Stimulated activated effector memory CD8-positive, alpha-beta T cell treated with anti-CD3 and anti-CD28 coated beads, Interleukin-12 subunit alpha, Interleukin-12 subunit beta, amount 100 ng/mL, for 72 hours (primary cell): ENCODE measurements around the gene SOCS1.
A peak's percentile ranks its signal among the peaks of the same experiment; 100 is the strongest.

ENCODE experiments used
- ATAC-seq: fragments of 150-1000 bp; cut with Tn5 transposase; 2 replicates; pipeline ENCODE4 v1.10.0; 2021
- DNase-seq, 2 donors: peaks; one replicate each; pipeline ENCODE4 v3.0.0; 2021 to 2022; ENCODE audit warnings: low spot score in 2 of 2
- H3K27ac Mint-ChIP-seq: one replicate; pipeline ENCODE4 v1.8.0; 2022; ENCODE audit warnings: mild to moderate bottlenecking, mixed read lengths
- H3K36me3 Mint-ChIP-seq: one replicate; pipeline ENCODE4 v1.8.0; 2022; ENCODE audit warnings: mild to moderate bottlenecking, mixed read lengths
- H3K4me1 Mint-ChIP-seq: one replicate; pipeline ENCODE4 v1.8.0; 2022; ENCODE audit warnings: mixed read lengths
- H3K4me3 Mint-ChIP-seq: one replicate; pipeline ENCODE4 v1.8.0; 2022; ENCODE audit warnings: mild to moderate bottlenecking, mixed read lengths
- H3K9me3 Mint-ChIP-seq: one replicate; pipeline ENCODE4 v1.8.0; 2022; ENCODE audit warnings: mixed read lengths

The SOCS1 gene

DNA sequence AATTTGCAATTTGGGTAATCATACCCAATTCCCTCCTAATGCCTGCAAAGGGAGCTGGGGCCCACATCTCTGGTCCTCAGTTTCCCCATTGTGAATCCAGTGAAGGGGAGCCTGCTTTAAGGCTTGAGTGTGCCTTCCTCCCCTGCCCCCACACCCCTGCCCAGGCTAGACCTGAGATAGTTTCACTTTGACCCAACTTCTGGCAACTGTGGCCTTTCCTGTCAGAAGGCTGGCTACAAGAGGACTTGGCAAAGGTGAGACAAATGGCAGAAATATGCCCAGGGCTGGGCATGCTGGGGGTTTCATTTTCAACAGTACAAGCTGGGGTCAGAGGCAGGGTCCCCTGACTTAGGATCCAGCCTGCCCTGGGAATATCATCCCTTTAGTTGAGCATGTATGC is 10.0 kb downstream of the SOCS1 start:
- H3K36me3 Mint-ChIP-seq, result peaks cover 43% of the 10 kb centered on the region
- peaks cover 49% of the 10 kb centered on the region for H3K4me1 Mint-ChIP-seq
- peak overlapping the region; percentile 90 for H3K27ac Mint-ChIP-seq
- peak in 1 of 2 donors; percentile 79 for DNase-seq
- H3K4me3 Mint-ChIP-seq, result peak overlapping the region; percentile 50
- no peaks in the 10 kb centered on the region for H3K9me3 Mint-ChIP-seq
- peak; percentile 58 for ATAC-seq

DNA sequence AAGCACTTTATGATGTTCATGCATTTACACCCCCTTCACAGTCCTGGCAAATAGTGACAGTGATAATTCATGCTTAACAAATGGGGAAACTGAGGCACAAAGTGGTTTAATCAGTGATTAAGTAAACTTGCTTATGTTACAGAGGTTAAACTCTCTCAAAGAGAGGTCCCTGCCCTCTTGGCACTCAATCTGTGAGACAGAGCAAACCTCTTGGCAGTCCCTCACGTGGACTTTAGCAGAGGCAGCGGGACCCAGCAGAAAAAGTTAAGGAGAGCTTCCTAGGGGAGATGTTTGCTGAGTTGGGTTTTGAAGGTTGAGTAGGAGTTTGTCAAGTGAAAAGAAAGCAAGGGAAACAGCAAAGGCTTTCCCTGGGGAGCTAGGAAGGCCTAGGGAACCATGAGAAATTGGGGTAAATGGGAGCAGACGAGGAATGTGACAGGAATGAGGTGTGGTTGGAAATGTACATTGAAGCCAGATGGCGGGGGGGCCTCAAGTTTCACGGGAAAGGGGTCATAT is 10.7 kb downstream of the SOCS1 start:
- peaks cover 36% of the 10 kb centered on the region for H3K36me3 Mint-ChIP-seq
- H3K4me3 Mint-ChIP-seq, result no peak overlapping the region
- peaks cover 48% of the 10 kb centered on the region for H3K4me1 Mint-ChIP-seq
- DNase-seq (no peak), ATAC-seq (no peak)
- peak overlapping the region; percentile 55 for H3K27ac Mint-ChIP-seq
- no peaks in the 10 kb centered on the region for H3K9me3 Mint-ChIP-seq

DNA sequence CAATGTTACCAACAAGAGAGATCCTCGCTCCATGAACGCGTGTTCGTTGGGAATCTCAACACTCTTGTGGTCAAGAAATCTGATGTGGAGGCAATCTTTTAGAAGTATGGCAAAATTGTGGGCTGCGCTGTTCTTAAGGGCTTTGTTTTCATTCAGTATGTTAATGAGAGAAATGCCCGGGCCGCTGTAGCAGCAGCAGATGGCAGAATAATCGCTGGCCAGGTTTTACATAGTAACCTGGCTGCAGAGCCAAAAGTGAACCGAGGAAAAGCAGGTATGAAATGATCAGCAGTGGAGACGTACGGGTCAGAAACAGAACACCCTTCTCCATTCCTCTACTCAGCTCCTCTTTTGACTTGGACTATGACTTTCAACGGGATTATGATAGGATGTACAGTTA is 13.3 kb downstream of the SOCS1 start:
- no peaks in the 10 kb centered on the region for H3K9me3 Mint-ChIP-seq
- ATAC-seq (no peak), DNase-seq (no peak)
- H3K27ac Mint-ChIP-seq, result no peak overlapping the region
- H3K4me1 Mint-ChIP-seq, result peaks cover 51% of the 10 kb centered on the region
- no peak overlapping the region for H3K4me3 Mint-ChIP-seq
- peaks cover 12% of the 10 kb centered on the region for H3K36me3 Mint-ChIP-seq

DNA sequence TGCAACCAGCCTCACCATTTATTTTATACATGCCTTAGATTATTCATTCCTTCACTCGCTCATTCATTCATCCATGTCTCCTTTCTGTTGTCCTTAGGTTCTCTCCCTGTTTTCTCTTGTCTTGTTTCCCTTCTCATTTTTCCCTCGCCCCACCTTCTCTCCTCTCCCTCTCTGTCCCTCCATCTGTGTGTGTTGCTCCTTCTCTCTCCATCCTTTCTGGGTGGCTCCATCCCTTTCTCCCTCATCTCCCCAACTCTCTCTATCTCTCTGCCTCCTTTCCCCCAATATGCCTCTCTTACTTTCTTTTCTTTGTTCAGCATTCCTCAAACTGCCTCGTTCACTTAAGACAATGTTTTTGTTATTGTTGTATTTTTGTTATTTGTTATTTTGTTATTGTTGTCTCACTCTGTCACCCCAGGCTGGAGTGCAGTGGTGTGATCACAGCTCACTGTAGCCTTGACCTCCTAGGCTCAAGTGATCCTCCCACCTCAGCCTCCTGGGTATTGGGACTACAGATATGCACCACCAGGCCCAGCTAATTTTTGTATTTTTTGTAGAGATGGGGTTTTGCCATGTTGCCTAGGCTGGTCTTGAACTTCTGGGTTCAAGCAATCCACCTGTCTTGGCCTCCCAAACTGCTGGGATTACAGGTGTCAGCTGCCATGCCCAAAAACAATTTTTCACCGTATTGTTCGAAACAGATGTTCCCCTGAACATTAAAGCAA is 14.4 kb downstream of the SOCS1 start:
- no peak overlapping the region for H3K27ac Mint-ChIP-seq
- H3K4me3 Mint-ChIP-seq, result no peak overlapping the region
- no peaks in the 10 kb centered on the region for H3K9me3 Mint-ChIP-seq
- no peak for DNase-seq
- ATAC-seq, result no peak
- H3K4me1 Mint-ChIP-seq, result peaks cover 48% of the 10 kb centered on the region
- H3K36me3 Mint-ChIP-seq, result peaks cover 1% of the 10 kb centered on the region

DNA sequence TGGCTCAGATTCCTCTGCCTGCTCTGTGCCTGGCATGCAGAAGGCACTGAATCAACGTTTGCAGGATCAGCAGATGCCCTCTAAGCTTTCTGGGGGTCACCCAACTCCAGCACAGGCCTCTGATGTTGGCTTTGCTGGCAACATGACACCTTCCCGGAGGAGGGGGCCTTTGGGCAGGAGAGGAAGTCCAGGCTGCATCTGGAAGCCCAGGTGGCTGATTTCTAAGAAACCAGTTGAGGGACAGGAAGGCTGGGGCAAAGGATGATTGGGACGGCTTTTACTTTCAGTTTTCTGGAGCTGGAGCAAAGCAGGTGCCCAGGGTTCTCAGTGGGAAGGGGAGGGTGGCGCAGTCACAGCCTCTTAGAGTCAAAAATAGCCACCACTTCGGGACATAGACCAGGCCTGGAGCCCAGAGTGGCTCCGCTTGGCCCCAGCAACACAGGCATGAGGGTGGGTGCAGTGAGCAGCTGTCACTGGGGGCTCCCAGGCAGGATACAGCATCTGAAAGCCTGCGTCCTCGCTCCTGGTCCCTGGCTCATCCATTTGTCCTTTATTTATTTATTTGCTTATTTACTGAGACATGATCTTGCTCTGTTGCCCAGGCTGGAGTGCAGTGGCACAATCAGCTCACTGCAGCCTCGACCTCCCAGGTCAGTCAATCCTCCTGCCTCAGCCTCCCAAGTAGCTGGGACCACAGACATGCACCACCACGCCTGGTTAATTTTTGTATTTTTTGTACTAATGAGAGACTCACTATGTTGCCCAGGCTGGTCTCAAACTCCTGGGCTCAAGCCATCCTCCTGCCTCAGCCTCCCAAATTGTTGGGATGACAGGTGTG is 15.1 kb downstream of the SOCS1 start:
- DNase-seq (no peak), ATAC-seq (no peak)
- H3K36me3 Mint-ChIP-seq, result no peaks in the 10 kb centered on the region
- H3K4me1 Mint-ChIP-seq, result peaks cover 44% of the 10 kb centered on the region
- no peak overlapping the region for H3K27ac Mint-ChIP-seq
- H3K4me3 Mint-ChIP-seq, result no peak overlapping the region
- no peaks in the 10 kb centered on the region for H3K9me3 Mint-ChIP-seq

DNA sequence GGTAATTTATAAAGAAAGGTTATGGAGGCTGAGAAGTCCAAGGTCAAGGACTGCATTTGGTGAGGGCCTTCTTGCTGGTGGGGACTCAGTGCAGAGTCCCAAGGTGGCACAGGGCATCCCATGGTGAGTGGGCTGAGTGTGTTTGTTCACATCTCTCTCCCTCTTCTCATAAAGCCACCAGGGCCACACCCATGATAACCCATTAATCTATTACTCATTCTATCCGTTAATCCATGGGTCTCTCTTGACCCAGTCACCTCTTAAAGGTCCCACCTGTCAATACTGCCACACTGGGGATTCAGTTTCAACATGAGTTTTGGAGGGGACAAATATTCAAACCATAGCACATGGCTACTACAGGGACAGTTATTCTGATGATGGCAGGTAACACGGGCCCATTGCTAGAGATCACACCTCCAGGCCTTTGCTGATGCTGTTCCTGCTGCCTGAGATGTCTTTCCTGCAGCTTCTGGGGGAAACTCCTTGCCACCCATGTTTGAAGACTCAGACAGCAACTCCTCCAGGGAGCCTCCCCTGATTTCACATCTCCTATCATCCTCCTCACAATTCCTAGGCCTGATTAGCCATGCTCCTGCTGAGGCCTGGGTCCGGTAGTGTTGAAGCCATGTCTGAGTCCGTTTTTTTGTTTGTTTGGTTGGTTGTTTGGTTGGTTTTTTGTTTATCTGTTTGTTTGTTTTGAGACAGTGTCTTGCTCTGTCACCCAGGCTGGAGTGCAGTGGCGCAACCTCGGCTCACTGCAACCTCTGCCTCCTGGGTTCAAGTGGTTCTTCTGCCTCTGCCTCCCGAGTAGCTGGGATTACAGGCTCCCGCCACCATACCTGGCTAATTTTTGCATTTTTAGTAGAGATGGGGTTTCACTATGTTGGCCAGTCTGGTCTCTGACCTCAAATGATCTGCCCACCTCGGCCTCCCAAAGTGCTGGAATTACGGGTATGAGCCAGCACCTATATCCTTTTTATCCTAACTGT is 16.1 kb downstream of the SOCS1 start:
- no peaks in the 10 kb centered on the region for H3K9me3 Mint-ChIP-seq
- no peak overlapping the region for H3K27ac Mint-ChIP-seq
- peaks cover 5% of the 10 kb centered on the region for H3K36me3 Mint-ChIP-seq
- peaks cover 43% of the 10 kb centered on the region for H3K4me1 Mint-ChIP-seq
- H3K4me3 Mint-ChIP-seq, result no peak overlapping the region
- ATAC-seq (no peak), DNase-seq (no peak)

DNA sequence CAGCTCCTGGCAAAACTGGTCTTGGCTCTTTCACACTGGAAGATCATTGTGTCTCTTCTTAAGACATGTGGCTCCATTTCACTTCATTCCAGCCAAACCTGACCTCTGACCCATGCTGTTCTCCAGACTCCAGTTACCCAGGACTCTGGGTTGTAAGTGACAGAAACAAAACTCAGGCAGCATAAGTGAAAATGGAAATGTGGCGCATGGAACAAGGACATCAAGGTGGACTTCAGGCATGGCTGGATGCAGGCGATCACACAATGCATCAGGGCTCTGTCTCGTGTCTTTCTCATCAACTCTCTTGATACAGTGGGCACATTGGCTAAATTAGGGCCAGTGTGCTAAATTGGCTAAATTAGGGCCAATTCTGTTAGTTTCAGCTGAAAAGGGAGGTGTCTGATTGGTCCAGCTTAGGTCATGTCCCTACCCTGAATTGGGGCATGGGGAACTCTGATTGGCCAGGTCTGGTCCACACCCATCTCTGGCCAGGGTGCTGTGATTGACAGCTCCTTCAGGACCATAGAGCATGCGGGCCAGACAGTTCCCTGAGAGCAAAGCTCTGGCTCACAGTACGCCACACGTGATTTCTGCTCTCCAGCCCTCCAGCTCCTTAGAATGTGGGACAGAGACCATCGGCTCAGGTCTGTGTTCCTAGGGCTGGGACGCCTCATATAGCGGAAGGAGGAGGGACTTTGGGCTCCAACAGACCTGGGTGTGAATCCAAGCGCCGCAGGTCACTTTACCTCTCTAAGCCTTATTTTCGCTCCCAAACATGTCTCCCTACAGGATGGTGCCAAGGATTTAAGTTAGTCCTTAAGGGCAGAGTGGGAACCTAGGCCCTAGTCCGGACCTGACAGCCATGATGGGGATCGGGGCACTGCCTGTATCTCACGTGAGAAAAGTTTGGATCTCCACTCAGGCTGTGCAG is 17.5 kb downstream of the SOCS1 start:
- ATAC-seq (no peak), DNase-seq (no peak)
- H3K9me3 Mint-ChIP-seq, result no peaks in the 10 kb centered on the region
- peaks cover 56% of the 10 kb centered on the region for H3K4me1 Mint-ChIP-seq
- H3K27ac Mint-ChIP-seq, result no peak overlapping the region
- peaks cover 12% of the 10 kb centered on the region for H3K36me3 Mint-ChIP-seq
- H3K4me3 Mint-ChIP-seq, result no peak overlapping the region

DNA sequence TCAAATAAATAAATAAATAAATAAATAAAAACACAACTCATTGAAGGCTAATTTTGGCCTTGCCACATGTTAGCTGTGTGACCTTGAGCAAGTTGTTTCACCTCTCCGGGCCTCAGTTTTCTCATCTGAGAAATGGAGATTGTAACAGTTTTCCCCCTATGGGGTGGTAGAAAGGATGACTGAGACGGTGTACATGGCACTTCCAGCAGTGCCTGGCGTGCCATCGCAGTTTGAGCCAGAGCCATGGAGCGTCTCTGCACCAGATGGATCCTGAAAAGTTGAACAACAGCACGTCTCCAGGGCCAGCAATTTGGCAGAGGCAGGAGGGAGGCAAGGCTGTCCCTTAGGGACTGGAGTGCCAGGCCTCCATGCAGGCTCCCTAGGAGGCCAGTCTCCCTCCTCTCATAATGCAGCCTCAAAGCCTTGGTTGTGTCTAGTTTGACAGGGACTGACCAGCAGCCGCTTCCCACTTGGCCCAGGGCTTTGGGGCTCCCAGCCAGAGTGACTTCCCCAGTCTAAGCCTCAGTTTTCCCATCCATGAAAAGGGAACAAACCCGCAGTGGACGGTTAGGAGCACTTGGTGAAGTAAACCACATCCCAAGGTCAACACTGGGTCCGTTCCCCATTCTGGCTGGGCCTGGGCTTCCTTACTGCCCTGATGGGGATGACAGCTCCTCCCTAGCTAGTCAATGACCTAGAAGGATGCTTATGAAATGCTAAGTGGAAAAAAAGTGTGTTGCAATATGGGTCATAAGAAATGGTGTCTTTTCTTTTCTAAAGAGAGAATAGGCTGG is 19.3 kb downstream of the SOCS1 start:
- Mint-ChIP-seq H3K4me1 (peaks cover 75% of the 10 kb centered on the region), H3K4me3 (no peak overlapping the region), H3K27ac (peak overlapping the region; percentile 67), H3K9me3 (no peaks in the 10 kb centered on the region), H3K36me3 (peaks cover 25% of the 10 kb centered on the region)
- ATAC-seq (no peak), DNase-seq (no peak)

DNA sequence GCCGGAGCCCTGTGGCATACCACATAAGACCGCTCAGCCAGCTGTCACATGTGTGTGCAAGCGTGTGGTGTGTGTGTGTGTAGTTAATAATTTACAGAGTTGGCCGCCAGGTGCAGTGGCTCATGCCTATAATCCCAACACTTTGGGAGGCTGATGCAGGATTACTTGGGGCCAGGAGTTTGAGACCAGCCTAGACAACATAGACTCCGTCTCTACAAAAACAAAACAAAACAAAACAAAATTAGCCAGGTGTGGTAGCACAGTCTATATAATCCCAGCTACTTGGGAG is 20.4 kb downstream of the SOCS1 start:
- no peaks in the 10 kb centered on the region for H3K9me3 Mint-ChIP-seq
- peaks cover 81% of the 10 kb centered on the region for H3K4me1 Mint-ChIP-seq
- H3K4me3 Mint-ChIP-seq, result no peak overlapping the region
- peak overlapping the region; percentile 98 for H3K27ac Mint-ChIP-seq
- peaks cover 25% of the 10 kb centered on the region for H3K36me3 Mint-ChIP-seq
- ATAC-seq (no peak), DNase-seq (no peak)

DNA sequence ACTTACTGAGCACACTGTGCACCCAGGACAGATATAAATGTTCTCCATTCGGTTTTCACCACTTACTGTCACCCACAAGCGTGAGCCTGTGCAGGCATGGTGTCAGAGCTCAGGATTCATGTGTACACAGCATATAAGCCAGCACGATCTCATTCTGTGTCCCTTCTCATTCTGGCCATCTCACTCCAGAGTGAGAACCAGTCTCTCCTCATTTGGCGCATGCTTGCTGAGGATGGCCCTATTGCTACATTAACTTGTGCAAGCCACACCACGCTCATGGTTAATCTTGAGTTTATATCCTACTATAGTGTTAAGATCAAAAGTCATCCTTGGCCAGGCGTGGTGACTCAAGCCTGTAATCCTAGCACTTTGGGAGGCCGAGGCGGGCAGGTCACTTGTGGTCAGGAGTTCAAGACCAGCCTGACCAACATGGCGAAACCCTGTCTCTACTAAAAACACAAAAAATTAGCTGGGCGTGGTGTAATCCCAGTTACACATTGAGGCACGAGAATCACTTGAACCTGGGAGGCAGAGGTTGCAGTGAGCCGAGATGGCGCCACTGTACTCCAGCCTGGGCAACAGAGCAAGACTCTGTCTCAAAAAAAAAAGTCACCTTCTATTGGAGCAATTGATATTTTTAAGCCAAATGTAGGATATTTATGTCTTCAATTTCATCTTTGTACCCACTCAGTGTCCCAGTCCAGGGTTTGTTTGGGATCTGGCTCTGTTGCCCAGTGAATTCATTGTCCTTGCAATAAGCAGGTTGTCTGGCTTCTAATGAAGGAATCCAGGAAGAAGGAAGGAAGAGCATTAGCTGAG is 20.9 kb downstream of the SOCS1 start:
- peaks cover 77% of the 10 kb centered on the region for H3K4me1 Mint-ChIP-seq

DNA sequence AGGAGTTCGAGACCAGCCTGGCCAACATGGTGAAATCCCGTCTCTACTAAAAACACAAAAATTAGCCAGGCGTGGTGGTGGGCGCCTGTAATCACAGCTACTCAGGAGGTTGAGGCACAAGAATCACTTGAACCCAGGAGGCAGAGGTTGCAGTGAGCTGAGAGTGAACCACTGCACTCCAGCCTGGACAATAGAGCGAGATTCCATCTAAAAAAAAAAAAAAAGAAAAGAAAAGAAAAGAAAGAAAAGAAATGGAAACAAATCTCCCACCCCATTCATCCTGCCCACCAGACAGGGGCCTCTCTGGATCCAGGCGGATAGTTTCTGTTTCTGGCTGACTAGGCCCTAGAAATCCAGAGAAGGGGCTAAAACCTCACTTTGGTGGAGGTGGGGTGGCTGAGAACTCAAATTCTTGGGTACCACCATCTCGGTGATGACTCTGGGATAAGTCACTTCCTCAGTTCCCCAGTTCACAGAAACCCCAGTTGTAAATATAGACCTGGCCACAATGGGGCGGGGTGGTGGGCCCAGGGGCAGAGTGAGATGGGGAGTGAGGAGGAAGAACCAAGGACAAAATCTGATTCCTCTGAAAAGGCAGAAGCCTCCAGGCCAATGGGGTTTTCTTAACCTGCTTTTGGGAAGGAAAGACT is 22.2 kb downstream of the SOCS1 start:
- peak; percentile 64 to 92 for DNase-seq
- Mint-ChIP-seq H3K4me1 (peaks cover 78% of the 10 kb centered on the region), H3K4me3 (peak overlapping the region; percentile 68), H3K36me3 (peaks cover 25% of the 10 kb centered on the region), H3K27ac (peak overlapping the region; percentile 98), H3K9me3 (no peaks in the 10 kb centered on the region)
- peak; percentile 78 for ATAC-seq

More for the DNA sequence above, 20.9 kb downstream of the SOCS1 start:
- Mint-ChIP-seq H3K27ac (peak overlapping the region; percentile 98), H3K9me3 (no peaks in the 10 kb centered on the region), H3K36me3 (peaks cover 25% of the 10 kb centered on the region), H3K4me3 (peak overlapping the region; percentile 68)
- ATAC-seq (no peak), DNase-seq (peak in 1 of 2 donors; percentile 62)

DNA sequence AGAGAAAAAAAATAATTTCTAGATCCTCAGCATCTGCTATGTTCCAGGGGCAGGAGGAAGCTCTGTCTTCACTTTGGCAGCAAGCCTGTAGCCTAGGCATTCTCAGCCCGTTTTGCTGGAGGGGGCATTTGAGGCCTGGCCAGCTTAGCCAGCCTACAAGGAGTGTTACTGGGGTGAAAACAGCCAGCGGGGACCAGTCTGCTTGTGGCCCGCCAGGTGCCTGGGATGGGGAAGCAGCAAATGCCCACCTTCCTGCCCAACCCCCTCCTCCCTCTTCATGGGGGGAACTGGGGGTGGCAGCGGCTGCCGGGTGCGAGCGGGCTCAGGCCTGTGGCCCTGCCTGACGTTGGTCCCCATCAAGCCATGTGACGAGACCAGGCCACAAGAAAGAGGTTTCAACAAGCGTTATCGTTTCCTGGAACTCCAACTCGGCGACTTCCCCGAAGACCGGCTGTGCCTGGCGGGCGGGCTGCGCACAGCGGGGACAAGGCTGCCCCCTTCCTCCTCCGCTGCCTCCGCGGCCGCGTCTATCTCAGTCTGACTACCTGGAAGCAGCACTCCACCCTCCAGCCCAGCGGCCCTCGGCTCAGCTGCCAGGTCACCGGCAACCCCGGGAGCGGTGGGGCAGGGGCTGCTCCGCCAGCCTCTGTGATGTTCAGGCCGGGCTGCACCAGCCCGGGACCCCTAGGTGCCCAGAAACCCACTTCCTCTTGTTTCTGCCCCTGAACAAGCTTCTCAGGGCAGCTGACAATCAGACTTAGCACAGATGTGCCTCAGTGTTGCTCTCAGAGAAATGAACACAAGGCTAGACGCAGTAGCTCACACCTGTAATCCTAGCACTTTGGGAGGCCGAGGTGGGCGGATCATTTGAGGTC is 22.9 kb downstream of the SOCS1 start:
- ATAC-seq (peak; percentile 90), DNase-seq (peak; percentile 81 to 98)
- H3K4me1 Mint-ChIP-seq, result peaks cover 81% of the 10 kb centered on the region
- H3K36me3 Mint-ChIP-seq, result peaks cover 25% of the 10 kb centered on the region
- peak overlapping the region; percentile 98 for H3K27ac Mint-ChIP-seq
- peak overlapping the region; percentile 68 for H3K4me3 Mint-ChIP-seq
- no peaks in the 10 kb centered on the region for H3K9me3 Mint-ChIP-seq
